KMS-11 (cell line): ENCODE results near the gene HSP90AB1.
A peak's percentile ranks its signal among the peaks of the same experiment; 100 is the strongest.

Experiments
- H2AFZ ChIP-seq: fragments of 200-600 bp; sonication (generic); 2 replicates; pipeline ENCODE4 v1.6.1; 2016; ENCODE audit warnings: antibody characterized with exemption, mixed run types, low read depth
- H3K27ac ChIP-seq: fragments of 200-600 bp; sonication (generic); 2 replicates; pipeline ENCODE4 v1.6.1; 2016; ENCODE audit warnings: mild to moderate bottlenecking, mixed run types
- H3K27me3 ChIP-seq: fragments of 200-600 bp; sonication (generic); 2 replicates; pipeline ENCODE4 v1.6.1; 2017; ENCODE audit warnings: mild to moderate bottlenecking, low read depth, mixed run types, moderate library complexity; ENCODE audit not compliant: insufficient read depth
- H3K36me3 ChIP-seq: fragments of 200-600 bp; sonication (generic); 2 replicates; pipeline ENCODE4 v1.6.1; 2017; ENCODE audit warnings: mild to moderate bottlenecking, mixed run types; ENCODE audit not compliant: insufficient read depth
- H3K4me1 ChIP-seq: fragments of 200-600 bp; sonication (generic); 2 replicates; pipeline ENCODE4 v1.6.1; 2016; ENCODE audit warnings: mild to moderate bottlenecking, low read depth, mixed run types; ENCODE audit not compliant: poor library complexity, severe bottlenecking
- H3K4me2 ChIP-seq: fragments of 200-600 bp; sonication (generic); 2 replicates; pipeline ENCODE4 v1.7.0; 2016; ENCODE audit warnings: mild to moderate bottlenecking, mixed run types
- H3K4me3 ChIP-seq: fragments of 200-600 bp; sonication (generic); IDR thresholded peaks from 2 replicates; pipeline ENCODE4 v1.6.1; 2017; ENCODE audit warnings: low read depth, low read length, mixed read lengths; ENCODE audit not compliant: insufficient read depth
- H3K79me2 ChIP-seq: fragments of 200-600 bp; sonication (generic); 2 replicates; pipeline ENCODE4 v1.6.1; 2016; ENCODE audit warnings: low read depth, mixed run types; ENCODE audit not compliant: insufficient read depth
- H3K9ac ChIP-seq: fragments of 200-600 bp; sonication (generic); 2 replicates; pipeline ENCODE4 v1.6.1; 2016; ENCODE audit warnings: mild to moderate bottlenecking, mixed run types
- H4K20me1 ChIP-seq: fragments of 200-600 bp; sonication (generic); 2 replicates; pipeline ENCODE4 v1.6.1; 2016; ENCODE audit warnings: mild to moderate bottlenecking, mixed run types; ENCODE audit not compliant: insufficient read depth
- CTCF ChIP-seq: fragments of 200-600 bp; sonication (generic); conservative IDR thresholded peaks from 2 replicates; pipeline ENCODE4 v1.6.1; 2017; ENCODE audit warnings: low read depth, mild to moderate bottlenecking, antibody characterized with exemption, low read length, moderate library complexity, mixed read lengths

HSP90AB1 gene

GRCh38 chr6:44246663-44247337 lies at the start of gene HSP90AB1:
TSS of gene HSP90AB1 (plus strand) at chr6:44247101. CDS start at chr6:44248630, 1,529 bp downstream.
- H3K79me2 ChIP-seq = peaks cover 49% of the 10 kb centered on the region
- peaks cover 45% of the 10 kb centered on the region for H3K4me1 ChIP-seq

GRCh38 chr6:44198684-44199083 lies 48.2 kb upstream of the HSP90AB1 start:
- Histone ChIP-seq H3K4me2 (no peak overlapping the region), H4K20me1 (no peaks in the 10 kb centered on the region), H3K27me3 (no peaks in the 10 kb centered on the region), H3K4me3 (no peak overlapping the region), H2AFZ (no peak overlapping the region), H3K27ac (no peak overlapping the region), H3K4me1 (no peaks in the 10 kb centered on the region), H3K36me3 (no peaks in the 10 kb centered on the region), H3K79me2 (no peaks in the 10 kb centered on the region), H3K9ac (no peak overlapping the region)
- TF ChIP-seq CTCF = no peak

More at GRCh38 chr6:44246663-44247337, at the start of gene HSP90AB1:
- H3K4me2 ChIP-seq = peak within 1 kb of the TSS; percentile 99
- H3K36me3 ChIP-seq = peaks cover 42% of the 10 kb centered on the region; the same call in 1 of the 2 replicates
- H3K9ac ChIP-seq = peak within 1 kb of the TSS; percentile 98
- peak within 1 kb of the TSS; percentile 91 for H3K27ac ChIP-seq
- no peak within 1 kb of the TSS for H3K4me3 ChIP-seq
- TF ChIP-seq CTCF = no peak
- peaks cover 45% of the 10 kb centered on the region for H4K20me1 ChIP-seq
- no peaks in the 10 kb centered on the region for H3K27me3 ChIP-seq
- peak within 1 kb of the TSS; percentile 63 for H2AFZ ChIP-seq

DNA sequence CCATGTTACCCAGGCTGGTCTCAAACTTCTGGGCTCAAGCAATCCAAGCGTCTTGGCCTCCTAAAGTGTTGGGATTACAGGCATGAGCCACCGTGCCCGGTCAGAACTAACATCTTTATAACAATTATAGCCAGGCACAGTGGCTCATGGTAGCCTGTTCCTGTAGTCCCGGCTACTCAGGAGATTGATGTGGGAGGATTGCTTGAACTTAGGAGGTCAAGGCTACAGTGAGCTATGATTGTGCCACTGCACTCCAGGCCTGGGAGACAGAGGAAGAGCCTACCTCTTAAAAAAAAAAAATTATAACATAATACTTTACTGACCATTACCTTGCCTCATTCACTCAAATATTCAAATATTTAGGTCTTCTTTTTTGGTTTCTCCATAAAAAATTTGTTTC lies 47.0 kb upstream of the HSP90AB1 start:
- Histone ChIP-seq H2AFZ (no peak overlapping the region), H3K9ac (no peak overlapping the region), H3K36me3 (no peaks in the 10 kb centered on the region), H3K27ac (no peak overlapping the region), H3K4me2 (no peak overlapping the region), H4K20me1 (no peaks in the 10 kb centered on the region), H3K27me3 (no peaks in the 10 kb centered on the region), H3K4me1 (no peaks in the 10 kb centered on the region), H3K4me3 (no peak overlapping the region), H3K79me2 (no peaks in the 10 kb centered on the region)
- TF ChIP-seq CTCF = no peak

DNA sequence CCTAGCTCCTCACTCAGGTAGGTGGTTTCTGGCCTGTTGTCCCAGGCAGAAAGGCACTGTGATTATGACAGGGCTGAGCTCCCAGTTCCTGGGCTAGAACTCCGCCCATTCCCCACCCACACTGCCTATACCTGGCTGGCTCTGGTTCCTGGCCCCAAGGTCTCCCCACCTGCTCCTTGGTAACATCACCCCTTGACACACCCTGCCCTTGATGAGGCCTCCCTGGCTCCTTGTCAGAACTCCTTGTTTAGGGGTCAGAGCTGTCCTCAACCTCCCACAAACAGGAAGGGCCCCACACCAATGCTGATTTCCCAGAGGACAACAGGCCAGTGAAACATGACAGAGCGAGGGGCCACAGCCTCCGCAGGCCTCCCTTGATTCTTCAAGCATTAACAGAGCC lies 45.7 kb upstream of the HSP90AB1 start:
- TF ChIP-seq CTCF = no peak
- H3K27ac ChIP-seq = no peak overlapping the region
- no peak overlapping the region for H3K4me2 ChIP-seq
- no peaks in the 10 kb centered on the region for H3K27me3 ChIP-seq
- no peak overlapping the region for H3K9ac ChIP-seq
- no peaks in the 10 kb centered on the region for H3K79me2 ChIP-seq
- H3K36me3 ChIP-seq = no peaks in the 10 kb centered on the region
- no peaks in the 10 kb centered on the region for H3K4me1 ChIP-seq
- no peak overlapping the region for H3K4me3 ChIP-seq
- no peaks in the 10 kb centered on the region for H4K20me1 ChIP-seq
- no peak overlapping the region for H2AFZ ChIP-seq
